HCT116 (cell line): ENCODE results near the gene TMSB10.

ENCODE experiments used
- EZH2phosphoT487 ChIP-seq: fragments of 200-600 bp; IDR thresholded peaks from 2 replicates; pipeline ENCODE4 v1.6.1; 2018; ENCODE audit warnings: antibody characterized with exemption, borderline replicate concordance
- POLR2A ChIP-seq: IDR thresholded peaks from 2 replicates; pipeline ENCODE4 v1.7.0; 2011; ENCODE audit warnings: borderline replicate concordance; ENCODE audit not compliant: insufficient read depth, insufficient read length; ENCODE audit errors: extremely low read depth
- TF ChIP-seq, protein P1 (sequence below), 3 experiments: fragments of 200-600 bp in 1 of 3; sonication (generic) in 1 of 3; IDR thresholded peaks in 2 of 3; conservative IDR thresholded peaks in 1 of 3; 2 replicates each; pipeline ENCODE4 v1.5.1; 2012 to 2017; ENCODE audit warnings: low read depth in 2 of 3, low read length in 2 of 3, antibody characterized with exemption in 1 of 3, borderline replicate concordance in 1 of 3, control low read depth in 1 of 3, mild to moderate bottlenecking in 1 of 3, mixed read lengths in 1 of 3, mixed run types in 1 of 3, moderate library complexity in 1 of 3; ENCODE audit not compliant: insufficient read depth in 1 of 3

DNA sequence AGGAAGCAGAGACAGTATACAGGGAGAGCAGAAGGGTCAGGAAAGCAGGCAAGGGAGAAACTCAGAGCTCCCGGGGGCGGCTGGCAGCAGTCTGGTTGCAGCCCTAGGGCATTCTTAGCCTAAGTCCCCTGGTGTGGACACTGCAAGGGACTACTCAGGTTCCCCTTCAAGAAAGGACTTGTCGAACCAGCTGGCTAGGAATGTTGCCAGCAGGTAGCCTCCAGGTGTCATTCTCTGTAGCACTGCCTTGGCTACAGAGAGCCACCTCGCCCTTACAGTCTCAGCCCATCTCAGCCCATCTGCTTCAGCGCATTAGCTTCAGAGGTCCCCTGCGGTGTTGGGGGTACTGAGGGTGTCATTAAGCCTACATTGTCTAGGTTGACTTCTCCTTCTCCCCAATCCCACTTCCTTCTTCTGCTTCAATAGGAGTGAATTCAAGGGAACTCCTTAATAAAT lies 11.3 kb upstream of the TMSB10 start:
- TF ChIP-seq, protein P1, sequence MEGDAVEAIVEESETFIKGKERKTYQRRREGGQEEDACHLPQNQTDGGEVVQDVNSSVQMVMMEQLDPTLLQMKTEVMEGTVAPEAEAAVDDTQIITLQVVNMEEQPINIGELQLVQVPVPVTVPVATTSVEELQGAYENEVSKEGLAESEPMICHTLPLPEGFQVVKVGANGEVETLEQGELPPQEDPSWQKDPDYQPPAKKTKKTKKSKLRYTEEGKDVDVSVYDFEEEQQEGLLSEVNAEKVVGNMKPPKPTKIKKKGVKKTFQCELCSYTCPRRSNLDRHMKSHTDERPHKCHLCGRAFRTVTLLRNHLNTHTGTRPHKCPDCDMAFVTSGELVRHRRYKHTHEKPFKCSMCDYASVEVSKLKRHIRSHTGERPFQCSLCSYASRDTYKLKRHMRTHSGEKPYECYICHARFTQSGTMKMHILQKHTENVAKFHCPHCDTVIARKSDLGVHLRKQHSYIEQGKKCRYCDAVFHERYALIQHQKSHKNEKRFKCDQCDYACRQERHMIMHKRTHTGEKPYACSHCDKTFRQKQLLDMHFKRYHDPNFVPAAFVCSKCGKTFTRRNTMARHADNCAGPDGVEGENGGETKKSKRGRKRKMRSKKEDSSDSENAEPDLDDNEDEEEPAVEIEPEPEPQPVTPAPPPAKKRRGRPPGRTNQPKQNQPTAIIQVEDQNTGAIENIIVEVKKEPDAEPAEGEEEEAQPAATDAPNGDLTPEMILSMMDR (IDR thresholded peaks at IDR 0.05 in 2 of 3, conservative IDR thresholded peaks at IDR 0.05 in 1 of 3; ENCODE audit: borderline replicate concordance in 1 of 3, insufficient read depth in 1 of 3, low read depth in 2 of 3, low read length in 2 of 3), result no peak
- TF ChIP-seq EZH2phosphoT487 (no peak), POLR2A (no peak)
